RWPE2 (cell line): ENCODE data around the gene CPSF4.

Experiments
- ATAC-seq: fragments of 200-7000 bp; cut with Tn5 transposase; 3 replicates; pipeline ENCODE4 v1.9.1; 2021; ENCODE audit warnings: low read depth
- DNase-seq: peaks from one replicate; pipeline ENCODE4 v3.0.0-alpha.2; 2020; ENCODE audit warnings: low spot score
- H3K27ac ChIP-seq: fragments of 450-650 bp; 2 replicates; pipeline ENCODE4 v1.5.1; 2017; ENCODE audit warnings: mild to moderate bottlenecking; ENCODE audit not compliant: poor library complexity, severe bottlenecking
- H3K27me3 ChIP-seq: fragments of 250-450 bp; sonication (Bioruptor Pico); 2 replicates; pipeline ENCODE4 v1.5.1; 2021; ENCODE audit warnings: mild to moderate bottlenecking, moderate library complexity; ENCODE audit not compliant: insufficient read depth, poor library complexity, severe bottlenecking
- H3K36me3 ChIP-seq: fragments of 250-450 bp; sonication (Bioruptor Pico); 2 replicates; pipeline ENCODE4 v1.5.1; 2020; ENCODE audit warnings: low read depth, mild to moderate bottlenecking, moderate library complexity
- H3K4me1 ChIP-seq: fragments of 250-450 bp; sonication (Bioruptor Pico); 2 replicates; pipeline ENCODE4 v1.5.1; 2021; ENCODE audit warnings: mild to moderate bottlenecking, moderate library complexity; ENCODE audit not compliant: insufficient read depth, poor library complexity, severe bottlenecking
- H3K4me3 ChIP-seq: fragments of 250-450 bp; sonication (Bioruptor Pico); 2 replicates; pipeline ENCODE4 v1.5.1; 2021; ENCODE audit warnings: mild to moderate bottlenecking, moderate library complexity; ENCODE audit not compliant: severe bottlenecking
- H3K9me3 ChIP-seq: fragments of 250-450 bp; sonication (Bioruptor Pico); 2 replicates; pipeline ENCODE4 v1.5.1; 2021; ENCODE audit warnings: mild to moderate bottlenecking, moderate library complexity; ENCODE audit not compliant: severe bottlenecking
- CTCF ChIP-seq: fragments of 450-650 bp; IDR thresholded peaks from one replicate; pipeline ENCODE4 v1.5.1; 2017; ENCODE audit warnings: mild to moderate bottlenecking, moderate library complexity; ENCODE audit not compliant: poor library complexity, severe bottlenecking

CPSF4 gene

GRCh38 chr7:99493823-99494222, 55.1 kb downstream of the CPSF4 start:
- DNase-seq (no peak), ATAC-seq (no peak)
- H3K36me3 ChIP-seq, result peaks cover 57% of the 10 kb centered on the region
- no peak for TF ChIP-seq CTCF
- H3K27ac ChIP-seq, result no peak overlapping the region
- H3K9me3 ChIP-seq, result peaks cover 15% of the 10 kb centered on the region
- no peak overlapping the region for H3K4me3 ChIP-seq
- no peaks in the 10 kb centered on the region for H3K4me1 ChIP-seq
- no peaks in the 10 kb centered on the region for H3K27me3 ChIP-seq

GRCh38 chr7:99497766-99498545, 59.2 kb downstream of the CPSF4 start:
- ATAC-seq (no peak), DNase-seq (no peak)
- no peaks in the 10 kb centered on the region for H3K27me3 ChIP-seq
- no peak for TF ChIP-seq CTCF
- peaks cover 15% of the 10 kb centered on the region for H3K9me3 ChIP-seq
- no peaks in the 10 kb centered on the region for H3K4me1 ChIP-seq
- H3K27ac ChIP-seq, result no peak overlapping the region
- peak overlapping the region; percentile 78 for H3K4me3 ChIP-seq
- H3K36me3 ChIP-seq, result peaks cover 56% of the 10 kb centered on the region

GRCh38 chr7:99498546-99498944, 59.8 kb downstream of the CPSF4 start:
- Histone ChIP-seq H3K27me3 (no peaks in the 10 kb centered on the region), H3K9me3 (peaks cover 15% of the 10 kb centered on the region), H3K36me3 (peaks cover 50% of the 10 kb centered on the region), H3K27ac (no peak overlapping the region), H3K4me1 (no peaks in the 10 kb centered on the region), H3K4me3 (peak overlapping the region; percentile 78)
- ATAC-seq, result no peak; the same call in 2 of the 3 replicates
- DNase-seq, result no peak
- TF ChIP-seq CTCF, result no peak

GRCh38 chr7:99499371-99499720, 60.6 kb downstream of the CPSF4 start:
- ATAC-seq, result peak; percentile 12; the same call in 2 of the 3 replicates
- Histone ChIP-seq H3K4me1 (no peaks in the 10 kb centered on the region), H3K36me3 (peaks cover 42% of the 10 kb centered on the region), H3K27me3 (no peaks in the 10 kb centered on the region), H3K4me3 (peak overlapping the region; percentile 78), H3K9me3 (peaks cover 7% of the 10 kb centered on the region), H3K27ac (peak overlapping the region; percentile 69)
- DNase-seq, result no peak
- no peak for TF ChIP-seq CTCF
